Measurements from ENCODE around the gene ABCD3.

Gene ABCD3

DNA sequence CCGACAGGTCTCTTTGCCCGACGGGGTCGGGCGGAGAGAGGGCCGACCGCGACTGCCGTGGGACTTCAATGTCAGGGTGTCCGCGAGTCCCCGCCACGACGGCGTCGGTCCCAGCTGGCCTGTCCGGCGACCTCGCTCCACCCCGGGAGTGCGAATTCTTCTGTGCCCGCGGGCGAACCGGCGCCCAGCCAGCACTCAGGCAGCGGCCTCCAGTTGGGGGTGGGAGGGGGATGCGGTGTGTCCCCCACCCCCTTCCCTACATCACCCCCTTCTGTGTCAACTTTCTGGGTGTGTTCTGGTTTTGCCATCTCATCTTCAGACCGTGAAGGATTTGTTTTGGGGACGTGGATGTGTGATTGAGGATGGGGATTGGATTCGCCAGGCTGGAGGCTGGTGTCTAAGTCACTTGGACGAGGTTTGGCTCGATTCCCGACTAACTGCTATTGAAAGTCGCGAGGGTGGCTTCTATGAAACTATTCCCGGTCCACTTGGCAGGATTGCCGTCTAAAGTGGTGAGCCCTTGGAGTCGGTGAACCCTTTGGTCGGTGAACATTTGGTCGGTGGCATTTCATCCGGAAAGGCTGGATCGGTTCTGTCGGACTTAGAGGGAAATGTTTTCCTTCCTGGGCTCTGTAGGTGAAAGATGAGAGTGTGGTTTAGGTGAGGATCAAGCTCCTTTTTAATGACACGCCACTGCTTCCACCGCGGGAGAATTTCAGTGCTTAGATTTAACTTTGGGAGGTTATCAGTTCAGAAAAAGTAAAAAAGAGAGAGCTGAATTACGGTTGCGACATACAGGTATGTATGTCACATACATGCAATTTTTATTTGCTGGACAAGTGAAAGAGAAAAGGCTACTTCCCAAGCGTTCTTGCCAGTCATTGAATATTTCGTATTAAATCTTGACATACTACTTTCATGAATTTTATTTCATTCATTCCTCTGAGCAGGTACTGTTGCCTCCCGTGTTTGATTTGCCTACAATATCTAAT lies 771 bp downstream of the ABCD3 start (continued):
- TF ChIP-seq KLF9 (tag by site-specific recombination; IDR thresholded peaks at IDR 0.05; ENCODE audit: low read depth) = 0 out of 2 replicates have a peak, but pooled peaks have one; percentile 5
- no peak for TF ChIP-seq GLI2 (tag by site-specific recombination; IDR thresholded peaks at IDR 0.05; ENCODE audit: borderline replicate concordance, low read depth)
- TF ChIP-seq AEBP2 (tag by site-specific recombination; IDR thresholded peaks at IDR 0.05; ENCODE audit: borderline replicate concordance) = no peak
- TF ChIP-seq SCRT1 (tag by site-specific recombination; IDR thresholded peaks at IDR 0.05; ENCODE audit: borderline replicate concordance) = no peak
- TF ChIP-seq ZIC2 (tag by site-specific recombination; IDR thresholded peaks at IDR 0.05) = 0 out of 2 replicates have a peak, but pooled peaks have one; percentile 39
- 0 out of 2 replicates have a peak, but pooled peaks have one; percentile 63 for TF ChIP-seq ZNF596 (tag by site-specific recombination; IDR thresholded peaks at IDR 0.05)
- TF ChIP-seq GLIS1 (tag by site-specific recombination; IDR thresholded peaks at IDR 0.05) = no peak
- peak; percentile 87 for TF ChIP-seq PRDM1 (tag by site-specific recombination; IDR thresholded peaks at IDR 0.05)
- TF ChIP-seq, protein P1, sequence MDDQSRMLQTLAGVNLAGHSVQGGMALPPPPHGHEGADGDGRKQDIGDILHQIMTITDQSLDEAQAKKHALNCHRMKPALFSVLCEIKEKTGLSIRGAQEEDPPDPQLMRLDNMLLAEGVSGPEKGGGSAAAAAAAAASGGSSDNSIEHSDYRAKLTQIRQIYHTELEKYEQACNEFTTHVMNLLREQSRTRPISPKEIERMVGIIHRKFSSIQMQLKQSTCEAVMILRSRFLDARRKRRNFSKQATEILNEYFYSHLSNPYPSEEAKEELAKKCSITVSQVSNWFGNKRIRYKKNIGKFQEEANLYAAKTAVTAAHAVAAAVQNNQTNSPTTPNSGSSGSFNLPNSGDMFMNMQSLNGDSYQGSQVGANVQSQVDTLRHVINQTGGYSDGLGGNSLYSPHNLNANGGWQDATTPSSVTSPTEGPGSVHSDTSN (CRISPR knock-in tag; IDR thresholded peaks at IDR 0.05) = peak; percentile 14; the same call in 1 of the 2 replicates
- peak; percentile 71; the same call in 1 of the 2 replicates for TF ChIP-seq KLF16 (tag by site-specific recombination; IDR thresholded peaks at IDR 0.05)
- TF ChIP-seq ZNF214 (tag by site-specific recombination; IDR thresholded peaks at IDR 0.05; ENCODE audit: borderline replicate concordance) = no peak
- TF ChIP-seq ZBTB20 (tag by site-specific recombination; IDR thresholded peaks at IDR 0.05) = peak; percentile 31; the same call in 1 of the 2 replicates
- TF ChIP-seq ZNF433 (tag by site-specific recombination; IDR thresholded peaks at IDR 0.05; ENCODE audit: low read depth) = no peak
- no peak for TF ChIP-seq ZNF223 (tag by site-specific recombination; IDR thresholded peaks at IDR 0.05)
- no peak for TF ChIP-seq ZNF354C (tag by site-specific recombination; IDR thresholded peaks at IDR 0.05; ENCODE audit: borderline replicate concordance, low read depth)
- TF ChIP-seq ZFP37 (tag by site-specific recombination; IDR thresholded peaks at IDR 0.05) = peak; percentile 64
- TF ChIP-seq, protein P2, sequence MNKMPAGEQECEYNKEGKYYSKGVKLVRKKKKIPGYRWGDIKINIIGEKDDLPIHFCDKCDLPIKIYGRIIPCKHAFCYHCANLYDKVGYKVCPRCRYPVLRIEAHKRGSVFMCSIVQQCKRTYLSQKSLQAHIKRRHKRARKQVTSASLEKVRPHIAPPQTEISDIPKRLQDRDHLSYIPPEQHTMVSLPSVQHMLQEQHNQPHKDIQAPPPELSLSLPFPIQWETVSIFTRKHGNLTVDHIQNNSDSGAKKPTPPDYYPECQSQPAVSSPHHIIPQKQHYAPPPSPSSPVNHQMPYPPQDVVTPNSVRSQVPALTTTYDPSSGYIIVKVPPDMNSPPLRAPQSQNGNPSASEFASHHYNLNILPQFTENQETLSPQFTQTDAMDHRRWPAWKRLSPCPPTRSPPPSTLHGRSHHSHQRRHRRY (tag by site-specific recombination; IDR thresholded peaks at IDR 0.05) = no peak
- TF ChIP-seq KLF7 (tag by site-specific recombination; IDR thresholded peaks at IDR 0.05; ENCODE audit: borderline replicate concordance) = no peak
- no peak for TF ChIP-seq HOXD13 (CRISPR knock-in tag; IDR thresholded peaks at IDR 0.05; ENCODE audit: borderline replicate concordance)
- no peak for TF ChIP-seq ZNF707 (tag by site-specific recombination; IDR thresholded peaks at IDR 0.05)
- TF ChIP-seq ZNF792 (tag by site-specific recombination; IDR thresholded peaks at IDR 0.05) = no peak
- TF ChIP-seq, protein P3, sequence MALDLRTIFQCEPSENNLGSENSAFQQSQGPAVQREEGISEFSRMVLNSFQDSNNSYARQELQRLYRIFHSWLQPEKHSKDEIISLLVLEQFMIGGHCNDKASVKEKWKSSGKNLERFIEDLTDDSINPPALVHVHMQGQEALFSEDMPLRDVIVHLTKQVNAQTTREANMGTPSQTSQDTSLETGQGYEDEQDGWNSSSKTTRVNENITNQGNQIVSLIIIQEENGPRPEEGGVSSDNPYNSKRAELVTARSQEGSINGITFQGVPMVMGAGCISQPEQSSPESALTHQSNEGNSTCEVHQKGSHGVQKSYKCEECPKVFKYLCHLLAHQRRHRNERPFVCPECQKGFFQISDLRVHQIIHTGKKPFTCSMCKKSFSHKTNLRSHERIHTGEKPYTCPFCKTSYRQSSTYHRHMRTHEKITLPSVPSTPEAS (tag by site-specific recombination; IDR thresholded peaks at IDR 0.05) = peak; percentile 60
- TF ChIP-seq ZNF76 (tag by site-specific recombination; IDR thresholded peaks at IDR 0.05; ENCODE audit: borderline replicate concordance, low read depth) = no peak; the same call in 1 of the 2 replicates
- TF ChIP-seq ZNF248 (tag by site-specific recombination; IDR thresholded peaks at IDR 0.05) = no peak
- TF ChIP-seq ZNF513 (tag by site-specific recombination; IDR thresholded peaks at IDR 0.05) = no peak
- TF ChIP-seq ZNF600 (tag by site-specific recombination; IDR thresholded peaks at IDR 0.05) = peak; percentile 59
- TF ChIP-seq ZNF239 (tag by site-specific recombination; IDR thresholded peaks at IDR 0.05) = no peak
- TF ChIP-seq ZNF335 (tag by site-specific recombination; conservative IDR thresholded peaks at IDR 0.05) = peak; percentile 98
- peak; percentile 79 for TF ChIP-seq MZF1 (tag by site-specific recombination; IDR thresholded peaks at IDR 0.05; ENCODE audit: borderline replicate concordance)
- TF ChIP-seq ZBTB6 (tag by site-specific recombination; IDR thresholded peaks at IDR 0.05) = no peak
- no peak for TF ChIP-seq ZNF394 (tag by site-specific recombination; IDR thresholded peaks at IDR 0.05; ENCODE audit: borderline replicate concordance)
